ENCODE results near the gene PIK3R6.
"Not testable (repeated sequence)": the region's sequence is repeated elsewhere in the genome, so short reads cannot be mapped to it uniquely, and the experiment has no call there.

Gene PIK3R6

GRCh38 chr17:8828517-8828875 is 39.0 kb downstream of the PIK3R6 start:
- no peak for DNase-seq

- DNase-seq, result no peak
Measured at GRCh38 chr17:8826808-8827435, 40.6 kb downstream of the PIK3R6 start.

- no peak for DNase-seq
Measured at GRCh38 chr17:8825802-8826201, 41.7 kb downstream of the PIK3R6 start.

DNA sequence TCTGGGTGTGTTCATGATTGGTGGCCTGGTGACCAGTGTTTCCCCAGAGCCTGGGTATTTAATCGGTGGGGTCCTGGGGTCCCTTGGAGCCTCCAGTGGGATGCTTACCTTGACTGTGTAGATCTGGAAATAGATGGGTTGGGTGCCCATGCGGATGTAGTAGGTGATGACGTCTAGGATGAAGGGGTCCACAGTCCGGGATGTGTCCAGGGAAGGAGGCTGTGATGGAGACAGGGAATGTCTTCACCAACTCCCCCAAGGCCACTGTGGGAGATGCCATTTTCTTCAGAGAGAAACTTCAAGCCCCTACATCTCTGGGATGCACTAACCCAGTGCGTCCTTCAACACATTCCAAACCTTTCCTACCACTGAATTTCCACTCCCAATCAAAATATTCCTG is 44.2 kb downstream of the PIK3R6 start:
- DNase-seq, result no peak

- no peak for DNase-seq
Measured at GRCh38 chr17:8822401-8823035, 45.0 kb downstream of the PIK3R6 start.

GRCh38 chr17:8821446-8822105 is 45.9 kb downstream of the PIK3R6 start:
- no peak for DNase-seq

- DNase-seq, result no peak
Measured at GRCh38 chr17:8820311-8821010, 47.0 kb downstream of the PIK3R6 start.

DNA sequence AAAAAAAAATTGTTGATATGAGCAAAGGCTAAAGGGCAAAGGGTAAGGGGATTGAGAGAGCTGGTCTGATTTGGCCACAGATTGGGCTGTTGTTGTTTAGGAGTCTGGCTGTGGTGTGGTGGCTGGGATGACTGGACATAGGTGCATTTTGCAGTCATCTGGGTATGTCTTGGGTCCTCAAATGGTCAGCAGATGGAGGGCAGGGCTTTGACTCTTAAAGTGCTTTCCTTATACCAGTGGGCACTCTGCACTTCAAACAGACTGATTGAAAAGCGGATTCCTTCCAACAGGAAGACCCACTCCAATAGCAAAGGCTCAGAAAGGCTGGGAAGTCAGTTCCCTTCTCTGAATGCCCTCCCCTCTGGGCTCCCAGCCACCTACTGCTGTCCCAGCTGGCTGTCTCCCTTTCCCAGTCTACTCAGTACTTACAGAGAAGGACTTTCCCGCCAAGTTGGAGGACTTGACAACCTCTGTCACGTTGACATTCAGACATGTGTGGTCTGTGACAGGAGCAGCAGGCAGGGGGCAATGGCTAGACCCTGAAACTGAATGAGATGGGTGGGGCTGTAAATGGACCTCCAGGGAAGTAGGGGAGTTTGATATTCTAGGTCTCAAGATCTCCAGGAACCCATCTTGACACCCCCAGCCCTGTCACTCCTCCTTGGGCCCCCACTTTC is 48.7 kb downstream of the PIK3R6 start:
- DNase-seq, result no peak

GRCh38 chr17:8818047-8818446 is 49.4 kb downstream of the PIK3R6 start:
- DNase-seq, result no peak

GRCh38 chr17:8806926-8807550 is 60.4 kb downstream of the PIK3R6 start:
- DNase-seq, result no peak

GRCh38 chr17:8806253-8806925 is 61.1 kb downstream of the PIK3R6 start:
- no peak for DNase-seq

GRCh38 chr17:8805396-8805795 is 62.1 kb downstream of the PIK3R6 start:
- not testable (repeated sequence) for DNase-seq

DNA sequence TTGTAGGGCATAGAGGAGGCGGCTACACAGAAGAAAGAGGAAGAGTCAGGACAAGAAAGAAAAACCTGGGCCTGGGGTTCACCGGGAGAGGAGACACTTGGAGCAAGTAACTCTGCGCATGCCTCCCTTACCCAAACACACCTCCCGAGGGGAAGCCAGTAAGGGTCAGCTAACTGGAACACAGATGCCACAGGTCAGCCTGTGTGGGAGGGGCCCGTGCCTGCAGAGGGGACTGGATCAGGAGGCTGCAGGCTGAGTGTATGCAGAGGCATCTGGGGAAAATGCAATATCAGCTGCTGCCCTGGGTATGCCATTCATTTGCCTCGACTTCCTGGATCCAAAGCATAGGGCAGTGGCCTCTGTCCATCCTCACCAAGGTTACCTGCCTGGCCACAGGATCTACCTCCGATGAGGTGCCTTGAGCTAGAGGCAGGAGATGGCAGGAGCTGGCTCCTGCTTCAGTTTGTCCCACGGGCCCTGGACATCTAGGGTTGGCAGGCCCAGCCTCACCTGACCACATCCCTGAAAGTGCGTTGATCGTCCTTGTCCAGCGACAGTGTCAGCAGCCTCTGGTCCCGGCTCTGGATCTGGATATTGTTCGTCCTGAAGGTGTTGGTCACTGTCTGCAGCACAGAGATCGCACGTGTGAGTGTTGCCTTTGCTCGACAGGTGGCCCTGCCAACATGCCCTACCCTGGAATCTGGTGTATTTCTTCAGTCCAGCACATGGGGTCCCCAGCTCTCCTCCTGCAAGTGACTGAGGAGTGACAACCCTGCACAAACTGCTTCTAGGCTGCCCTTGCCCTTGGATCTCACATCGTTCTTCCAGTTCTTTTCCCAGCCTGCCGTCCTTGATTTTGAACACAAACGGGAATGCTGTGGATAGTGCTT is 63.7 kb downstream of the PIK3R6 start:
- DNase-seq, result no peak

- no peak for DNase-seq
Measured at GRCh38 chr17:8801135-8801840, 66.2 kb downstream of the PIK3R6 start.

GRCh38 chr17:8800656-8801055 is 66.8 kb downstream of the PIK3R6 start:
- DNase-seq, result no peak

DNA sequence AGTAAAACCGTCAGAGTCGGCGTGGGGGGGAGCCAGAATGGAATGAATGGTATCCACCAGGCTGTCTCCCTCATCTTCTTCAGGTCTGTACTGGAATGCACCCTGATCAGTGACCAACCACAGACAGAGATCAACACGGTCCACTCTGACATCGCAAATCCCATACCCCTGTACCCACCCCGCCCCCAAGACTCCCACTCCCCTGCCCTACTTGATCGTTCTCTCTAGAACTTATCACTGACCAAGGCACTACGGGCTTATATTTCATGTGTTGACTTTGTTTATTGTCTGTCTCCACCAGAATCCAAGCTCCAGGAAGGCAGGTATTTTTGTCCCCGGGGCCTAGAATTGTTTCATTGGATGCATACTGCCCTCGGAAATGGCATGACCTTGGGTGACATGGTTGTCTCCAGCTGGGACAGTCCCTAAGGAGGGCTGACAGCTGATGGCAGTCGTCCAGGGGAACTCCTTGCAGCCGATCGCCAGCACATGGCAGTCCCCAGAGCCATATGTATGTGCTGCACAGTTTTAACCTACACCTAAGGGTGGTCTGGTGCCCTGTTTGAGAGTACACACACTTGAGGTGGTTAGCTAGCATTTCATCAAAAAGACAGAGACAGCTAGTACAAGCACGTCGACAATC is 67.8 kb downstream of the PIK3R6 start:
- no peak for DNase-seq

GRCh38 chr17:8798846-8799569 is 68.5 kb downstream of the PIK3R6 start, which contains the start of gene MFSD6L:
TSS of gene MFSD6L (minus strand) at chr17:8799365. CDS start at chr17:8799120, 245 bp downstream.
- peak; percentile 60 for DNase-seq

DNA sequence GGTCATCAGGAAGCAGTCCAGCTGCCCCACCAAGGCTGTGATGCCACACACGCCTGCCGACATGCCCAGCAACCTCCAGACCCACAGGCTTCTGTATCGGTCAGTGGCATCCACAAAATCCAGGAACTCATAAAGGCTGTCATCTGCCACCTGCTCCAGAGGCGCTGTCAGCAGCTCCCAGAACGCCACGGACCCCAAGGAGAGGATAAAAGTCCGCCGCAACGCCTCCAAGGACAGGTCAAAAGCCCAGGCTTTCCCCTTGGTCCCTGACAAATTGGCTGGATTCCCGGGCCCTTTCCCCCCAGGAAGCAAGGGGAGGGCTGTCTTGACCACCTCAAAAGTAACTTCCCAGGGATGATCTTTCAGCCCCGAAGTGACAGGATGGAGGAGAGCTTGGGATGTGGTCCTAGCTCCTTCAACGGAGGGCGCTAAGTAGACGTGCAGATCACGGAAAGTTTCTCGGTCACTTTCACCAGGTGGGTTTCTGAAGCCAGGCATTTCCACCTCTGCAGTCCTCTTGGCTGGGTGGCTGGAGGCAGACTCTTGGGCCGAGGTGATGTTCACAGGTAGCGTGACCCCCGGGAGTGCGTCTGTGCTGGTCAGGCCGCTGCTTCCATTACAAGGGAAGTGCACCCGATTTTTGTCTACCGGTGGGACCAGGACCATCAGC is 69.2 kb downstream of the PIK3R6 start:
- no peak for DNase-seq
